Measurements from ENCODE around the gene SP140L.
"Not testable (repeated sequence)": the region's sequence is repeated elsewhere in the genome, so short reads cannot be mapped to it uniquely, and the experiment has no call there.

The SP140L gene

DNA sequence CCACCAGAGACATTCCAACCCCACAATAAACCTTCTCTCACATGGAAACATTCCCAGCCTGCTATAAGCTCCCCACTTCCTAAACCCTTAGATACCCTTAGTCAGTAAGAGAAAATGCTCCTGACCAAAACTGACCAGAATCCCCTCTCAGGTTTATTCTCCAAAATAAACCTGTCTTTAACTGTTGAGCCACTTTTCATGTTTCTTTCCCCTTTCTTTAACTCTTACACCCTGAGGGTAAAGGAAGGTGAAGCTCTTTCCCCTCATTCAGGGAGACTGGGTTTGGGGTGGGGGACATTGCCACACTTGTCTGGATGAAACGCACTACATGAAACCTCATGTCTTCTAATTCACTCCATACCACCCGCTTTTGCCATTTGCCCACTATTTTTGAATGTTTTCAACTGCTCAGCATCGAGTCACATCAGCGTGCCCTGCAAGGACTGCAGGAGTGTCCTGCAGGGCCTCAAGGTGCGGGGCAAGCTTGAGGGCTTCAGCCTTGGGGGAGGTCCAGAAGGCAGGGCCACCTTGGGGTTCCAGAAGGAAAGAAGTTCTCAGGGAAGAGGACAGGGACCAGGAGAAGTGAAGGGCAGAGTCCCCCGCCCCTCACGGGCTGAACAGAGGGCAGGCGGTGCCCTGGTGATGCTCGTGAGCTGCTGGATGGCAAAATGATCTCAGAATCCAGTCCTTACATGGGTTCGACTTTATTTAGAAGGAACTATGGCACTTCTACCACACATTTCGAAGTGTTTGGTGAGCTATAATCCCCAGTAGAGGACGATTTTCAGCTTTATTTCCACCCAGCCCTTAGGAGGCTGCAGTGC lies 4.2 kb upstream of the SP140L start:
- DNase-seq, result peak in 1 of 10 donors; percentile 62
- intact Hi-C loops (cut with DNase I), result no loop called here

DNA sequence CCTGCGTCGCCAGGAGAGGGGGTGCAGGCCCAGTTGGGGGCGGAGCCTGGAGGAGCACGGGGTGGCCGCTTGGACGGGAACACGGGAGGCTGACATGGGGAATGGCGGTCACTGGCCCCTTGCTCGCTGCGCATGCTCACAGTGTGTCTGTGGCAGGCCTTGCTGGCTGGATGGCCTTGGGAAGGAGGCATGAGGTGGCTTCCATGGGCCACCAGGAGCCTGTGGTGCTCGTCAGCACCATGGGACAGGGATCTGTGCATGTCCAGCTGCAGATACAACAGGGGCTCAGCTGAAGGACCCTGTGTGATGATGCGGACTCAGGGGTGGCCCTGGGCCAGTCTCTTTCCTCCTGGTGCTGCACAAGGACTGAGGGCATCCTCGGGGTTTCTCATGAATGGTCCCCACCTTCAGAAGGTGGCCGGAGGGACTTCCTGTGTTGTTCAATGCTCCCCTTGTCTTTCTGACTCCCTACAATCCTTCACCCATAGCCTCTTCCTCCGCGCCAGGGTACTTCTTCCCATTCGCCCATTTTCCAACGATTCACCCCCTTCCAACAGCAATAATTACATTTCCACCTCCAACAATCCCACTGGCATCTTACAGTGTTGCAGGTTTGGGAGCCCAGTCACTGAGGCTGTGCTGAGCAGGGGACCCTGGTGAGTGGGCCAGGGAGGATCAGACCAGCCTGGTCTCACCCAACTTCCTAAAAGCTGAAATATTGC lies 3.4 kb upstream of the SP140L start:
- intact Hi-C loops (cut with DNase I), result no loop called here
- peak in 1 of 10 donors; percentile 78 for DNase-seq

DNA sequence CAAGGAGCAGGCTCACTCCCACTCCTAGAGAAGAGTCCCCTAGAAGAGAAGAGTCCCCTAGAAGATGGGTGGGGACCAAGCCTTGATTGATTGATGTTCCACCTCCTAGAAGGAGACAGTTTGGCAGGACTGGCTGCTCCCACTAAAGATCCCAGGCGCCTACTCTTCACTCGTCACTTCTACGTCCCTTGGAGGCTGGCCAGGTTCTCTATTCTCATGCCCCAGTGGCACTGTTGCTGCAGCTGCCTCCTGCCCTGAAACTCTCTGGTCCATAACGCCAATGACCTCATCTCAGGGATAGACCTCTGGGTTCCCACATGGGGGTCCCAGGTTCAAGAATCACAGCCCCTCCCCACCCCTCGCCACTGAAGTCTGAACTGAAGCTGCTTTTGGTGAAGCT lies 2.5 kb upstream of the SP140L start:
- intact Hi-C loops (cut with DNase I), result no loop called here
- no peak for DNase-seq

- peak in 1 of 10 donors; percentile 42 for DNase-seq
- intact Hi-C loops (cut with DNase I), result no loop called here
Measured at GRCh38 chr2:230325316-230326243, 1.4 kb upstream of the SP140L start.

DNA sequence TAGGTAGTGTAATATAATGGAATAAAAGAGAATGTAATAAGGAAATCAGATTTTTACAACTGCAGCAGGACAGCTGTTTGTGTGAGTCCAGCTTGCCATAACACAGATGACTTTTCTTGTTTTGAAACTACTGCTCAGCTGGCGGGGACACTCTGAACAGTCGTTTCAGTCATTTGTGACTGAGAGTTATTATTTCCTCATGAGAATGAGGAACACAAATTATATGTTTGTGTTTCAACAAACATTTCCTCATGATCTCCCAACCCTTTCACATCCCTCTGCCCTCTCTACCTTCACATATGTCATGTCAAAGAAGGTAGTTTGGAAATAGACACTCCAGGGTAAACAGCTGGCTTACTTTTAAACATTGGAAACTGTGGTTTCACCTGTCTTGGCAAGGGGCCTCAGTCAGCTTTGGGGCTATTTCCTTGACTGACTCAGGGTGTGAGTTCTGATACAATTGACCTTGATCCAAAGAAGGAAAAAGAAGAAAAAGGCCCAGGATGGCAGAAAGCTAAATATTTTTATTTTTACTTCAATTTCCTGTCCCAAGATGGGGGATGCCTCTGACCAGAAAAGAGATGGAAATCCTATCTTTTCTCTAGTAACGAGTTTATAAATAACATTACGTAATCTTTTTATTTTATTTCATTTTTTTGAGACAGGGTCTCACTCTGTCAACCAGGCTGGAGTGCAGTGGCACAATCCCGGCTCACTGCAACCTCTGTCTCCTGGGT lies 593 bp downstream of the SP140L start:
- DNase-seq, result no peak
- intact Hi-C loops (cut with DNase I), result no loop called here

DNA sequence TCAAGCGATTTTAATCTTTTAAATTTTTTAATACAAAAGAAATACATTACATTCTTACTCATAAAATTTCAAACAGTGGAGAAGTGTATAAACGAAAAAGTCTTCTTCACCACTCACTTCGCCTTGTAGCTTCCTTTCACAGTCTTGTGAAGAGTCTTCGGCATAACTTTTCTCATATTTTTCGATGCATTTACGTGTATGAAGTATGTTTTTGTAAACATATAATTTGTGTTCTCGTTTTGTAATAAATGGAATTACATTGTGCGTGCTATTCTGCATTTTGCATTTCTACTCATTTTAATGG lies 1.1 kb downstream of the SP140L start:
- DNase-seq, result no peak
- intact Hi-C loops (cut with DNase I), result no loop called here

GRCh38 chr2:230329946-230330605 lies 3.1 kb downstream of the SP140L start:
- intact Hi-C loops (cut with DNase I), result no loop called here
- no peak for DNase-seq

GRCh38 chr2:230330725-230331124 lies 3.7 kb downstream of the SP140L start:
- intact Hi-C loops (cut with DNase I), result no loop called here
- no peak for DNase-seq

GRCh38 chr2:230335461-230335863 lies 8.5 kb downstream of the SP140L start:
- intact Hi-C loops (cut with DNase I), result no loop called here
- DNase-seq, result no peak

DNA sequence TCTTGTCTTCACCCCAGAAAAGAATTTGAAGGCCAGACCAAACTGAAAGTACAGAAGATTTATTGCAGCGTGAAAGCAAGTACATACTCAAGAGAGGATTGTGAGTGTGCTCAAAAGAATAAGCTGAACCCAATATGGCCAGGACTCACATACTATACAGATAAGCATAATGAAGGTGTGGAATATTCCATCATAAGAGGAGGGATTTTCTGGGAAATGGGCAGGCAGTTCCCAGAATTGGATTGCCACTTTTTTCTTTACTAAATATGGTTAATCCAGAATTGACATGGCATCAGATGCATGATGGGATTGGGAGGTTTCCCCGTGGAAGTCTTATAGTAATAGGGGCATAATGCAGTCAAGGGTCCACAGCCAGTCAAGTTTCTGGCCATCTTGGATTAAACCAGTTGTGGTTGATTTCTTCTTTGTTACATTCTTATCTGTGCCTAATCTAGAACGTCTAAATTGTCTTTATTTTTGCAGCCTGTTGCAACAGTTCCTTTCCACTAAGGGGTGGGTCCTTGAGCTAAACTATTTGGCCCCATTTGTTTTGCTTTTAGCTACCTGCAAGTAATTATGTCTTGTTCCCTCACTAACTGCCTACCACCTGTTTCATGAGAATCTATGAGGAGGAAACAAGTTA lies 9.0 kb downstream of the SP140L start:
- intact Hi-C loops (cut with DNase I), result no loop called here
- DNase-seq, result no peak

GRCh38 chr2:230341936-230342528 lies 15.0 kb downstream of the SP140L start:
- intact Hi-C loops (cut with DNase I); DNase-seq: not testable (repeated sequence)

DNA sequence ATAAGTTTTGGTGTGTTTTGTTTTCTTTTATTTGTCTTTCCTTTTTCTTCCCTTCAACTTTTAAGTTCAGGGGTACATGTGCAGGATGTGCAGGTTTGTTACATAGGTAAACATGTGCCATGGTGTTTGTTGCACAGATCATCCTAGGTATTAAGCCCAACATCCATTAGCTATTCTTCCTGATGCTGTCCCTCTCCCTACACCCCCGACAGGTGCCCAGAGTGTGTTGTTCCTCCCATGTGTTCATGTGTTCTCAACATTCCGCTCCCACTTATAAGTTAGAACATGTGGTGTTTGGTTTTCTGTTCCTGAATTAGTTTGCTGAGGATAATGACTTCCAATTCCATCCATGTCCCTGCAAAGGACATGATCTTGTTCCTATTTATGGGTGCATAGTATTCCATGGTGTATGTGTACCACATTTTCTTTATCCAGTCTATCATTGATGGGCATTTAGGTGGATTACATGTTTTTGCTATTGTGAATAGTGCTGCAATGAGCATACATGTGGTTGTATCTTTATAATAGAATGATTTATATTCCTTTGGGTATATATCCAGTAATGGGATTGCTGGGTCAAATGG lies 16.1 kb downstream of the SP140L start:
- DNase-seq; intact Hi-C loops (cut with DNase I): not testable (repeated sequence)

GRCh38 chr2:230343747-230344146 lies 16.8 kb downstream of the SP140L start:
- no peak for DNase-seq
- intact Hi-C loops (cut with DNase I), result no loop called here

- no peak for DNase-seq
- intact Hi-C loops (cut with DNase I), result no loop called here
Measured at GRCh38 chr2:230346465-230346864, 19.5 kb downstream of the SP140L start.

DNA sequence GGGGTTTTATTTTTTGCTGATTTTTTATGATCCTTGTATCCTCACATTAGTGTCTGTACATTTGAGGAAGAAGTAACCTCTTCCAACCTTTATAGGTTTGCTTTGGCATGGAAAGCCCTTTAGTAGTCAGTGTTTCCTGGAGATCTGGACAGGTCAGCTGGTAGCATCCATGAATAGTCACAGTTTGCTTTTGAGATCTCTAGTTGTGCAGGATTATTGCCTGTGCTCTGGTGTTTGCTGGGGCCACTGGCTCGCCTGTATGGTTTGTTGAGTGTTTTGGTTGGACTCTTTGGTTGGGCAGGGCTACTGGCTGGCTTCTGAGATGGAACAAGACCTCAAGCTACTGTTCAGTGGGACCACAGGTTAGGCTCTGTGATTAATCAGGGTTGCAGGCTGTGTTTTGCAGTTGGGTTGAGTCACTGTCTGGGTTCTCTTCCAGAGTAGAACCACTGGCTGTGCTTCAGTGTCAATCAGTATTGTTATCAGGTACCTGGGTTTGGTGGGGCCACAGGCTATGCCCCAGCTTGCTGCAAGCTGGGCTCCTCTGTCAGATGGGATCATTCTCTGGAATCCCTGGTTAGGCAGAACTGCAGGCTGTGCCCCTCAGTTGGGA lies 20.0 kb downstream of the SP140L start:
- intact Hi-C loops (cut with DNase I), result no loop called here
- DNase-seq, result no peak

- DNase-seq, result no peak
- intact Hi-C loops (cut with DNase I), result no loop called here
Measured at GRCh38 chr2:230347659-230348305, 20.8 kb downstream of the SP140L start.

DNA sequence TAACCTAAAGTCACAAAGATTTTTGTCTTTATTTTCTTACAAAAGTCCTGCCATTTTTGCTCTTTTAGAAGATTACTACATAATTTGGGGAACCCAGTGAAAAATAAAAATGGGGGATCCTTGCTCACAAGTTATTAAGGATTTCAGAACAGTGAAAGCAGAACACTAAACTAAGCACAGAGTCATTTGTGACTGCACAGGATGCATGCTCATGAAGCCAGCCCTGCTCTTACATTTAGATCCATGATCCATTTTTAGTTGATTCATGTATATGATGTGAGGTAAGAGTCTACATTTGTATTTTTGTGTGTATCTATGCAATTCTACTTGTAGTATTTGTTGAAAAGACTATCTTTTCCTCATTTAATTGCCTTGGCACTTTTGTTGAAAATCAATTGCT lies 21.8 kb downstream of the SP140L start:
- no peak for DNase-seq
- intact Hi-C loops (cut with DNase I), result no loop called here

DNA sequence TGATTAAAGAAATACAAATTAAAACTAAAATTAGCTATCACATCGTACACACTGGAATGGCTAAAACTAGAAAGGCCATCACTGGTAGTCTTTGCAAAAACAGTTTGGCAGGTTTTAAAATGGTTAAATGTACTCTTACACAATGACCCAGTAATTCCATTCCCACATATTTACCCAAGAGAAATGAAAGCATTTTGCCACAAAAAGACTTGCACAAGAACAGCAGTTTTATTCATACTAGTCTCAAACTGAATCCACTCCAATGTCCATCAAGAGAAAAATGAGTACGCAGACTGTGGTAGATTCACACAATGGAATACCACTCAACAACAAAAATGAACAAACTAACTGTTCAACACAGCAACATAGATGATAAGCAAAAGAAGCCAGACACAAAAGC lies 29.1 kb downstream of the SP140L start:
- intact Hi-C loops (cut with DNase I), result no loop called here
- DNase-seq, result no peak

Data from posterior cingulate gyrus (tissue), 11 donors.